Mesothelial cell of epicardium (in vitro differentiated cells): ENCODE measurements around the gene GPANK1. TPM values are rescaled to one million over a fixed set of nuclear protein-coding genes. Genes with fewer than 3 reads are reported as not detected.
A peak's percentile ranks its signal among the peaks of the same experiment; 100 is the strongest.

ENCODE experiments used
- DNase-seq, 2 experiments: peaks; one replicate each; pipeline ENCODE4 v3.0.0; 2021; ENCODE audit warnings: low spot score in 2 of 2; ENCODE audit not compliant: unreplicated experiment in 2 of 2
- H3K27ac Mint-ChIP-seq: 2 replicates; pipeline ENCODE4 v1.8.0; 2021; ENCODE audit warnings: mixed read lengths
- H3K27me3 Mint-ChIP-seq: 2 replicates; pipeline ENCODE4 v1.8.0; 2021; ENCODE audit warnings: low read depth, mixed read lengths
- H3K36me3 Mint-ChIP-seq: 2 replicates; pipeline ENCODE4 v1.8.0; 2021; ENCODE audit warnings: mixed read lengths
- H3K4me1 Mint-ChIP-seq: 2 replicates; pipeline ENCODE4 v1.8.0; 2021; ENCODE audit warnings: mixed read lengths
- H3K4me3 Mint-ChIP-seq: 2 replicates; pipeline ENCODE4 v1.8.0; 2021; ENCODE audit warnings: mild to moderate bottlenecking, moderate library complexity, mixed read lengths
- H3K9me3 Mint-ChIP-seq: 2 replicates; pipeline ENCODE4 v1.8.0; 2021; ENCODE audit warnings: mixed read lengths
- CTCF ChIP-seq: fragments of 200-600 bp; sonication (generic); IDR thresholded peaks from one replicate; pipeline ENCODE4 v1.5.0; 2021; ENCODE audit warnings: antibody characterized with exemption; ENCODE audit not compliant: unreplicated experiment
- total RNA-seq: library from RNA; stranded (reverse); gene quantifications from 3 replicates; pipeline ENCODE4 v1.2.1, GENCODE V29; 2021

Gene GPANK1
- total RNA-seq, 1 donor from 2014 or later = 14.8 TPM

GRCh38 chr6:31683591-31683990 lies 18.8 kb upstream of the GPANK1 start:
- Mint-ChIP-seq H3K27me3 (no peaks in the 10 kb centered on the region), H3K27ac (peak overlapping the region; percentile 68), H3K4me1 (peaks cover 22% of the 10 kb centered on the region), H3K4me3 (peak overlapping the region; percentile 80), H3K9me3 (no peaks in the 10 kb centered on the region), H3K36me3 (peaks cover 19% of the 10 kb centered on the region)
- TF ChIP-seq CTCF = no peak
- no peak for DNase-seq

GRCh38 chr6:31681135-31681671 lies 16.4 kb upstream of the GPANK1 start:
- Mint-ChIP-seq H3K4me1 (peaks cover 22% of the 10 kb centered on the region), H3K36me3 (peaks cover 6% of the 10 kb centered on the region), H3K27me3 (no peaks in the 10 kb centered on the region), H3K4me3 (peak overlapping the region; percentile 80), H3K27ac (peak overlapping the region; percentile 75), H3K9me3 (no peaks in the 10 kb centered on the region)
- peak in 1 of 2 experiments; percentile 54 for DNase-seq
- TF ChIP-seq CTCF = no peak

- Mint-ChIP-seq H3K4me1 (peaks cover 22% of the 10 kb centered on the region), H3K4me3 (peak within 1 kb of the TSS; percentile 80), H3K9me3 (no peaks in the 10 kb centered on the region), H3K27ac (peak within 1 kb of the TSS; percentile 75), H3K36me3 (peaks cover under 1% of the 10 kb centered on the region), H3K27me3 (no peaks in the 10 kb centered on the region)
- peak; percentile 62 to 75 for DNase-seq
- no peak for TF ChIP-seq CTCF
These were observed 15.7 kb upstream of the GPANK1 start, which contains the start of gene LY6G5C for GRCh38 chr6:31680226-31681134. LY6G5C (minus strand) TSS chr6:31681067; CDS start chr6:31680373, 694 bp downstream.

GRCh38 chr6:31677955-31678354 lies 13.2 kb upstream of the GPANK1 start:
- Mint-ChIP-seq H3K4me3 (no peak overlapping the region), H3K9me3 (no peaks in the 10 kb centered on the region)

GRCh38 chr6:31676904-31677303 lies 12.1 kb upstream of the GPANK1 start:
- H3K9me3 Mint-ChIP-seq = no peaks in the 10 kb centered on the region
- DNase-seq = no peak
- peaks cover 14% of the 10 kb centered on the region for H3K4me1 Mint-ChIP-seq
- TF ChIP-seq CTCF = no peak
- H3K36me3 Mint-ChIP-seq = peaks cover 8% of the 10 kb centered on the region
- no peaks in the 10 kb centered on the region for H3K27me3 Mint-ChIP-seq
- no peak overlapping the region for H3K27ac Mint-ChIP-seq
- no peak overlapping the region for H3K4me3 Mint-ChIP-seq

More at GRCh38 chr6:31677955-31678354, 13.2 kb upstream of the GPANK1 start:
- H3K27ac Mint-ChIP-seq = no peak overlapping the region
- no peak for TF ChIP-seq CTCF
- H3K4me1 Mint-ChIP-seq = peaks cover 15% of the 10 kb centered on the region
- no peak for DNase-seq
- H3K36me3 Mint-ChIP-seq = peaks cover 3% of the 10 kb centered on the region
- no peaks in the 10 kb centered on the region for H3K27me3 Mint-ChIP-seq
